GM19239 (cell line): ENCODE measurements around the gene ARHGAP15.
"Not testable (repeated sequence)": the region's sequence is repeated elsewhere in the genome, so short reads cannot be mapped to it uniquely, and the experiment has no call there.

Experiments
- DNase-seq: peaks from one replicate; pipeline ENCODE4 v3.0.0; 2011; ENCODE audit warnings: low spot score; ENCODE audit not compliant: insufficient read length
- FAIRE-seq: peaks from 2 replicates; lab custom pipeline; 2011; peaks lifted over from hg19 to GRCh38; lab: Jason Lieb, UNC

Gene ARHGAP15

DNA sequence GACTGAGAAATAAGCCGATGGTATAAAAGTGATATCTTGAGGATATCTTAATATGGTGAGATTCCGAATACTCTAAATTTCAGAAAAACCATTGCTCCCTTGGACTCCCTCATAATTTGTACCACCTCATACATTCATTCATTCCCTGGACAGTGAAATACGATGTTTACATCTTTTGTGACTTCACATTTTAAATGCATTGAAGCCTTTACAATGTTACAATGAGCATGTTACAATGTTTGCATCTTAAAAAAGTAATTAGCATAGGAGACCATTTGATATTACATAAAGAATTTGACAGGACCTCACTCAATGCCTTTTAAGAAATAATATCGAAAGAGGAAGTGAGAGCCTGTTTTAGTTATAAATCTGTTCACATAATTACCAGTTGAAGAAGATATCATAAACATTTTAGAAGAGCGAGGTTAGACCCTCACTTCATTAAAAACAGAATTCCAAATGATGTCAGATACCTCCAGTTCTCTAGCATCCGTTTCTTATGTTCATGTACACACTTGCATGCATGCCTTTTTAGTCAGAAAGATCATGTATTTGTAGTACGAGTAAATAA, 372.0 kb downstream of the ARHGAP15 start:
- FAIRE-seq (peak; percentile 39), DNase-seq (no peak)

GRCh38 chr2:143503280-143503679, 374.1 kb downstream of the ARHGAP15 start:
- FAIRE-seq (no peak), DNase-seq (no peak)

DNA sequence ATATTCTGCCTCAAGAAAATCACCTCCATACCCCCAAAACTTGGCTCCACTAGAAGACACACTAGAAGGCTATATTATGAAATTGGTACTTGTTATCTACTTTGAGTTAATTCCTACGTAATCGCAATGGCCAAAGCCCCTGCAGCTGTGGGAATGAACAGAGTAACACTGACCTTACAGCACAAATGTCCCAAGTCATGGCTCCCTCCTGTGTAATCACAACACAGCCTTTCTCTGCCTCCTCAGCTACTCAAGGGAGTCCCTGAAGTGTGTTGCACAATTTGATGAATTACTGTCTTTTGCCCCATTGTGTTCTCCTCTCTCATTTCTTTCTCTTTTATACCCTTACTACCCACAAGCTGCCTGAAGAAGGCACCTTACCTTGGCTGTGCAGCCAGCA, 375.2 kb downstream of the ARHGAP15 start:
- no peak for FAIRE-seq

GRCh38 chr2:143505542-143505941, 376.3 kb downstream of the ARHGAP15 start:
- no peak for DNase-seq
- no peak for FAIRE-seq

More for the DNA sequence above, 375.2 kb downstream of the ARHGAP15 start:
- DNase-seq: no peak

- DNase-seq: peak; percentile 4
- peak; percentile 67 for FAIRE-seq
Observed at GRCh38 chr2:143513081-143513480, 383.9 kb downstream of the ARHGAP15 start.

DNA sequence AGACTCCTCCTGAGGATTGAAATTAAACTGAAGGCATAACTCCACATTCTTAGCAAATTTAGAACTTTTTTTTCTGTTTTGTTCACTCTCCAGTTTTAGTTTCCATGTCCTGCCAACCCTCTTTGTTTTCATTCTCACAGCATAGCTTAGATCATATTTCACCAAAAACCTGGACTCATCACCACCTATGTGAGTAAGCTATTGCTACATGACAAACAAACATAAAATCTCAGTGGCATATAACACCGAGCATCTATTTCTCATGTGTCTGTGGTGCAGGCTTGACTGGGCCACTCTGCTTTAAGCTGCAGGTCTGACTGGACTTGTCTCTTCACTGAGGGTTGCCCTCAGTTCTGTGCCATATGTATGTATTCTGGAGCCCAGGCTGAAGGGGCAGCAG, 385.2 kb downstream of the ARHGAP15 start:
- FAIRE-seq (no peak), DNase-seq (no peak)

DNA sequence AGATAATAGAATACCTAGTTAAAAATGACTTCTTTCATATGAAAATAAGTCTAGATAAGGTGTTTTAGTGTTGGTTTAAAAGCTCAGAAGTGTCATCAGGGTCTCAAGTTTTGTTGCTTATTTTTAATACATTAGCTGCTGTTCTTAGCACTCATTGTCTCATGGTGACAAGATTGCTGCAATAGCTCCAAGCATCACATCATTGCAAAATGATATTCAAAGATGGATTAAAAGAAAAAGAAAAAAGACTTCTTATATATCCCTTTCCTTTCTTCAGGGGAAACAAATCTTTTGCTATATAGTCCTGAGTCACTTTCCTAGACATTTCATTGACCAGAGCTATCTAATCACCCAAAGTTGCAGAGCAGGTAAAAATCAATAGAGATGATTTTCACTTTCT, 386.1 kb downstream of the ARHGAP15 start:
- FAIRE-seq: no peak

DNA sequence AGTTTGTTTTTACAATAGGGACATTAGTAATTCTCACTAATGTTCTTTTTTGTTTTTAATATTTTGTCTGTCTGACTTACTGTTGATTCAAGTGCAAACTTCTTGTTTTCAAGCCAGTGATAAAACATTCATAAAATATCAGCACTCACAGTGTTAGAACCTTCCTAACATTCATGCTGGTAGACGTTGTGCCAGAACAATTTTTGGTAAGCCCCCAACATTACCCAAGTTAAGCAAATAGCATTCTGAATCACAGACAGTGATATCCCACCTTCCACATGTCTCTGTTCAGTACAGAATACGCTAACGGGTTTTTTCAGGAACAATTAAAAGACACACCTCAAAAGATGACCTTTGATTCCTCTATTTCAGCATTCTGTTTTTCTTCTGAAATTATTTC, 390.3 kb downstream of the ARHGAP15 start:
- no peak for DNase-seq
- FAIRE-seq: no peak

More for the DNA sequence above, 386.1 kb downstream of the ARHGAP15 start:
- no peak for DNase-seq

DNA sequence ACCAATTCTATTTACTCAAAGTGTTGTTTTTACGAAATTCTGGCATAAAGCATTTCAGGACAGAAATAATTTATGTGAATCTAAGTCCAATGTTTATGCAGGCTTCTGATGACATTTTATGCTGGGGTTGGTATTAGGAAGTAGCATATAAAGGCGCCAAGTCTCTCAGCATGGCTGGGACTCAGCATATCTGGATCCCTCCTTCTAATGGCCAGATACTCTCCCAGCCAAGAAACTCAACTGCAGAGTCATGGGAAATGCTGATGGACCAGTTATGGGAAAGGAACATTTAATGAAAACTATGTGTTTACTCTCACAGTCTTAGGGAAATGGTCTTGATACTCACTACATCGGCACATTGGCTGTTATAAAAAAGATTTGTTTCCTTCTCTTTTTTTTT, 392.2 kb downstream of the ARHGAP15 start:
- DNase-seq: no peak
- no peak for FAIRE-seq

DNA sequence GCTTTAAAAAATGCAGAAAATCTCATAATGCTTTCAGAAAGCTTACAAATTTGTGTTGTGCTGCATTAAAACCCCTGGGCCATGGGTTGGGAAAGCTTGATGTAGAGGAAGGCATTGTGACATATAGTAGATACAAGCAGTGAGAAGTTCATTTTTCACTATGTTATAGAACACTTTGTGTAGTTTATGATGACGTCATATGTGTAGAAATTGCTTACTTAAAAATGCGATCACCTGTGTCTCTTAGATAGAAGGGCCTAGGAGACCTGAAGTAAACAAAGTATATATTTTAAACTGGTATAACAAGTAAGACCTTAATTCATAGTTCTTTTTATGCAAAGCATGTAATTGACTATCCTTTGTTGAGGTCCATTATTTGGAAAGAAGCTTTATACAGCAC, 393.5 kb downstream of the ARHGAP15 start:
- no peak for DNase-seq
- FAIRE-seq: no peak

GRCh38 chr2:143524119-143524553, 394.9 kb downstream of the ARHGAP15 start:
- FAIRE-seq: no peak
- DNase-seq: no peak

DNA sequence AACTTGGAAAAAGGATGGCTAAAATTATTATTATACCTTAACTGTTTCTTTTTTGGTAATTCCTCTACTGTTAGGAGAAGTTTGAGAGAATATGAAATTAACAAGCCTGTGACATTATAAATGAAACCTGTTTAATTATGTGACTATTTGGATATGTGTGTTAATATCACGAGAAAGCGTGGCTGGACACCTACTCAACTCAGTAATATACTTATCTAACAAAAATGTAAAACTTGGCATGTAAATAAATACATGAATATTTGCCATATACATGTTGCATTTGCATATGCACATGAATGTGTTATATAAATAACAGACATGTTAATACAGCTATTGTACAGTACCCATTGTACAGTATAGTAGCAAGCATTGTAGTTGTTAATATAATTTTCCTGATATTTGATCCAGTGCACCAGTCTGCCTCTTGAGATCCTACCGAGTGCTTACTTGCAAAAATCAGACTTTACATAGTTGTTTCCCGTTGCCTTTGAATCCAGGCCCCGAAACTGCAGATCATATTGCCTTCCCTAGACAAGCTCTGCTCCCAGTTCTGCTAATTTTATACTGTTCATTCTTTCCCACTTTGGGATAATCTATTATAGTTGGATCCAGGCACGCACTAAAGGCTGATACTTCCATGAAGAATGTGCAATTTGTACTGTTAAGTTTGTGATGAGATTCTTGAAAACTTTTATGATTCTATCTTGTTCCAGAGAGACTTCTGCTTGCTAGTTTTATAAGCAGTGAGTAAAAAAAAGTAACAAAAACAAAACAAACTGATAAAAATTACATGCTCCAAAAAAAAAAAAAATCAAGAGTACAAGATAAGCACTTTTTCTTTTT, 395.6 kb downstream of the ARHGAP15 start:
- DNase-seq: no peak
- FAIRE-seq: peak; percentile 40

GRCh38 chr2:143525402-143525860, 396.2 kb downstream of the ARHGAP15 start:
- FAIRE-seq: no peak
- no peak for DNase-seq

DNA sequence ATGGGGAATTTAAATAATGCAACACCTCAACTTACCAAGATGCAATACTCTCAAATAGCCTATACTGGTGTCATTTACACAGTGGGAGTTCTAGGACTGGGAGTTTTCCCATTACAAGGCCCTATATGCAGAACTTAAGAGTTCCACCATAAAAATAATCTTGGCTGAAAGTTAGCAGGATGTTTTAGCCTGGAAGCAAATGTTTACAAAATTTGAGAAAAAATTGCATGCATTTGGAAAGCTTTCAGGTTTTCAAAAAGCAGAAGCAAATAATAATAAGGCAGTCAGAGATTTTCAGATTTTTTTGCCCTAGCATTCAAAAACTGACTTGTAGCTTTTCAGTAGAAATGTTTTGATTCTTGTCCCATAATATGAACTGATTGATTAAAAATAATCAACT, 397.3 kb downstream of the ARHGAP15 start:
- no peak for FAIRE-seq

DNA sequence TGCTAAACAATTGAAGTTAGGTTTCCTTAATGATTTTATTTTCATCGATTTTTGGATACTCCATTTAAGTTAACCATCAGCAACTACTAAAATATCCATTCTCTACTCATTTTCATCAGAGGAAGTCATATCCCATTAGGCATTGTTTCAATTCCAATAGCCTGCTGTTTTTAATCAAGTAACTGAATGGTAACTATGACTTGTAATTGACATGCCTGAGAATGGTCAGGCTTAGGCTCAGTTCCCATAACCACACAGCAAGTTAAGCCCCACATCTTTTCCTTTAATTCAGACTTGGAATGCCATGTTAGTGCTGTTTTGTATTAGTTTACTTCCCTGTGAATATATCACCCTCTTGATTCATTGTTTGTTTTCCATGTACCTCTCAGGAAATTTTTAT, 398.8 kb downstream of the ARHGAP15 start:
- DNase-seq: no peak
- peak; percentile 33 for FAIRE-seq

More for the DNA sequence above, 397.3 kb downstream of the ARHGAP15 start:
- no peak for DNase-seq

DNA sequence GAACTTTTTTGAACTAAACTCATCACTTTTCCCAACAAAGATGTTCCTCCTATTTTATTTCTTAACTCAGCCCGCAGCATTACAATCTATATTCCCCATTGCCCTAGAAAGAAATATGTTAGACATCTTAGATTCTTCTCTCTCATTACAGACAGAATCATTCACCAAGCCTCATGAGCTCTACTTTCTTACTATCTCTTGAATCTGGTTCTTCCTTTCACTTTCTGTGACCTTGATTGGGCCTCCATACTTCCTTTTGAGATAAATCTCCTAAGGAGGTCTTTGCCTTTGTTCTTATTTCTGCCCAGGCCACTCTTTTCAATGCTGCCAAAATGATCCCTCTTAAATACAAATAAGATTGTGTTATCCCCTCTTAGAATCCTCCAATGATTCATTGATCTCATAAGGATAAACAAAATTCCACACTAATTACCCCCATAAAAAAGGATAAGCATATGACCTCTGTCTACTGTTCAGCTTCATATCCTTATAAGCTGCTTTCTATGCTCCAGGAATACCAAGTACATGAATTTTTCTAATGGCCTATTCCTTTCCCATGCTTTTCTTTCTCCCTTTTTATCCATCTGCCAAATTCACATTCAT, 400.0 kb downstream of the ARHGAP15 start:
- DNase-seq (no peak), FAIRE-seq (no peak)

- FAIRE-seq (peak; percentile 37), DNase-seq (no peak)
Observed at GRCh38 chr2:143530758-143531157, 401.5 kb downstream of the ARHGAP15 start.

DNA sequence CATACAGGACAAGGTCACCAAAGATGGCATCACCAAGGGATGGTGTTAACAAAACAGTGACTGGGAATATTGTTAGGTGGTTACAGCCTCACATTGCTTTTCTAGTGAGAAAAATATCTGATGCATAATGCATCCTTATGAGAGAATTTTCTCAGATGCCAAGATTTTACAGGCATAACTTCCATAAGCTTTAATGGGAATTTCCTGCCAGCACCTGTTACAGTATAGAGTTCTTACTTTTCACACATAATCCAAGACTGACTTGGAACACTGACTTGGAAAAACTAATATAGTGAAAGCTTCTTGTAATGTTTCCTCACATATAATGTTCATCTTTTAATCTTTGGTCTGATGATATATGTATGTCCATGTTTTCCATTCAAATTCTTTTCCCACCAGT, 402.8 kb downstream of the ARHGAP15 start:
- DNase-seq: no peak
- FAIRE-seq: no peak

DNA sequence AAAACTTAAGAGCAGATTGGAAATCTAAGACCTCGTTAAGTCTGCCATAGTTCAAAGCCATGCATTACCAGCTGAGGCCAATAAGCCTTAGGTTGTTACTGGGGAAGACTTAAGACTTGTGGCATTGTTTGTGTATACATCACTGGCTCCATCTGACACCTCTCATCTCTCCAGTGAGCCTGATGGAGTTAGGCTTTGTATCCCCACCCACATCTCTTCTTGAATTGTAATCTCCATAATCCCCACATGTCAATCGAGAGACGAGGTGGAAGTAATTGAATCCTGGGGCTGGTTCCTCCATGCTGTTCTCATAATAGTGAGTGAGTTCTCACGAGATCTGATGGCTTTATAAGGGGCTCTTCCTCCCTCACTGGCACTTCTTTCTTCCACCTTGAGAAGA, 404.6 kb downstream of the ARHGAP15 start:
- DNase-seq (no peak), FAIRE-seq (no peak)

DNA sequence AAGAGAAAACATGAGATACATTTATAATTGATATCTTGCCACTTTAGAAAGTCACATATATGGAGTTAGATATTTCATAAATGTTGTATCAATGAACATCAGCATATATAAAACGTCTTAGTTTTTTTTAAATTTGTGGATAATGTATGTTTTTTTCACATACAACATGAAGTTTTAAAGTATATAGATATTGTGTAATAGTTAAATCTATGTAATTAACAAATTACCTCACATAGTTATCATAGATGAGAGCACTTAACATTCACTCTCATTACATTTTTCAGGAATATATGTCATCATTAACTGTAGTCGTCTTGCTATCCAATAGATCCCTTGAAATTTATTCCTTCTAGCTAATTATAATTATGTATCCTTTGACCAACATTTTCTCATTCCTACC, 406.6 kb downstream of the ARHGAP15 start:
- DNase-seq: no peak
- no peak for FAIRE-seq

GRCh38 chr2:143541899-143542298, 412.7 kb downstream of the ARHGAP15 start:
- DNase-seq, FAIRE-seq: not testable (repeated sequence)
